Psoas muscle (tissue), 8 donors: ENCODE measurements around the gene STARD13. TPM values are rescaled to one million over a fixed set of nuclear protein-coding genes. Genes with fewer than 3 reads are reported as not detected.

Experiments
- ATAC-seq, 4 donors: fragments of 200-7000 bp; cut with Tn5 transposase; one replicate each; pipeline ENCODE4 v1.9.1; 2020; ENCODE audit warnings: moderate library complexity in 3 of 4, mild to moderate bottlenecking in 2 of 4
- DNase-seq, 2 donors: peaks; one replicate each; pipeline ENCODE4 v3.0.0-alpha.2; 2020
- H3K27ac ChIP-seq: fragments of 200-600 bp; one replicate; pipeline ENCODE4 v1.8.0; 2022
- H3K27me3 ChIP-seq, 3 donors: fragments of 200-600 bp in 1 of 3; one replicate each; pipeline versions ENCODE4 v1.6.1 to v1.8.0; 2013 to 2022; ENCODE audit warnings: low read length in 2 of 3, mild to moderate bottlenecking in 2 of 3, moderate library complexity in 1 of 3; ENCODE audit not compliant: insufficient read depth in 3 of 3
- H3K36me3 ChIP-seq, 2 donors: fragments of 200-600 bp in 1 of 2; one replicate each; pipeline versions ENCODE4 v1.6.1 to v1.8.0; 2013 to 2022; ENCODE audit warnings: low read depth in 1 of 2, mild to moderate bottlenecking in 1 of 2, moderate library complexity in 1 of 2; ENCODE audit not compliant: insufficient read depth in 1 of 2
- H3K4me1 ChIP-seq: fragments of 200-600 bp; one replicate; pipeline ENCODE4 v1.8.0; 2022
- H3K4me3 ChIP-seq: fragments of 200-600 bp; one replicate; pipeline ENCODE4 v1.8.0; 2022; ENCODE audit warnings: mild to moderate bottlenecking
- H3K9me3 ChIP-seq: fragments of 200-600 bp; one replicate; pipeline ENCODE4 v1.8.0; 2022
- WGBS, 3 donors: extraction: QIAGEN DNeasy Blood & Tissue Kit; methylation state at CpG; one replicate each; pipeline versions ENCODE4 v1.1.6 to v1.1.7; 2013; 5-methylcytosine and 5-hydroxymethylcytosine counted together
- intact Hi-C, 2 donors: fragments of 100-400 bp; cut with DNase I; formaldehyde crosslinking; loops; one replicate each; pipeline versions ENCODE4 v1.11.0 to v1.14.2; 2022
- polyA plus RNA-seq, 3 donors: library from polyadenylated mRNA; stranded (reverse); fragments of 200-250 nt; gene quantifications; one replicate each; pipeline ENCODE4 v1.2.3, GENCODE V29; 2013
- total RNA-seq, 4 donors: library from RNA; stranded (reverse); fragmentation: NEBNext Ultra II Directional in 2 of 4; extraction: Animal tissue kit (Norgen Biotek cat#: 25700) in 2 of 4; gene quantifications; one replicate each; pipeline versions ENCODE4 v1.2.1 to v1.2.4, GENCODE V29; 2021 to 2023
- TF ChIP-seq, protein P1 (sequence below): fragments of 200-600 bp; IDR thresholded peaks from one replicate; pipeline ENCODE4 v1.8.0; 2022; ENCODE audit warnings: antibody characterized with exemption
- donor health status: healthy with polysubstance abuse.
- donor health status: DM: no; HTN: no; CAD: no; lungs with moderate emphysema.
- donor health status: Bipolar disorder and iron deficiency.
- donor health status: healthy.
- donor health status: DM: yes; HTN: yes; CAD: no.
- donor health status: DM: no; HTN: no; CAD: no.
- donor health status: DM: no; HTN: no; CAD: no.
- donor health status: DM: yes; HTN: yes; CAD: no.

Gene STARD13
- total and polyA plus RNA-seq, 7 donors: 2.3 to 9.2 (median 5.6) TPM

DNA sequence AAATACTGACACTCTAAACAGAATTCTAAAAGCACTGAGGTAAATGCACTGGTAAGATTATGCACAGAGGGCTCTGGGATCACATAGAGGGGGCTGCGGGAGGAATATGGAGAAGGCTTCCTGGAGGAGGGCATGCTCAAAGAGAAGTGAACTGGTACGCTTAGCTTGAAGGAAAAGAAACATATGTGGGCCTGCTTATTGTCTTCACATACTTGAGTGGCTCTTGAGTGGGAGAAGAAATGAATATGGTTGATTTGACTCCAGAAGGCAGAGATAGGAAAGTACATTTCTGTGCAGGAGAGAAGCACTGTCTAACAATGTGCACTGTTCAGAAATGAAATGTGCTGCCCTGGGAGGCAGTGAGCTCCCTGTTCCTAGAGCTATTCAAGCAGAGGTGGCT is 178.2 kb downstream of the STARD13 start:
- intact Hi-C loops: no loop called here
- Histone ChIP-seq H3K4me3 (no peak overlapping the region), H3K27me3 (no peaks in the 10 kb centered on the region), H3K4me1 (no peaks in the 10 kb centered on the region), H3K27ac (no peak overlapping the region), H3K36me3 (peaks cover 0 to 70% of the 10 kb centered on the region in 2 donors), H3K9me3 (no peaks in the 10 kb centered on the region)
- ATAC-seq (no peak), DNase-seq (no peak)
- TF ChIP-seq, protein P1, sequence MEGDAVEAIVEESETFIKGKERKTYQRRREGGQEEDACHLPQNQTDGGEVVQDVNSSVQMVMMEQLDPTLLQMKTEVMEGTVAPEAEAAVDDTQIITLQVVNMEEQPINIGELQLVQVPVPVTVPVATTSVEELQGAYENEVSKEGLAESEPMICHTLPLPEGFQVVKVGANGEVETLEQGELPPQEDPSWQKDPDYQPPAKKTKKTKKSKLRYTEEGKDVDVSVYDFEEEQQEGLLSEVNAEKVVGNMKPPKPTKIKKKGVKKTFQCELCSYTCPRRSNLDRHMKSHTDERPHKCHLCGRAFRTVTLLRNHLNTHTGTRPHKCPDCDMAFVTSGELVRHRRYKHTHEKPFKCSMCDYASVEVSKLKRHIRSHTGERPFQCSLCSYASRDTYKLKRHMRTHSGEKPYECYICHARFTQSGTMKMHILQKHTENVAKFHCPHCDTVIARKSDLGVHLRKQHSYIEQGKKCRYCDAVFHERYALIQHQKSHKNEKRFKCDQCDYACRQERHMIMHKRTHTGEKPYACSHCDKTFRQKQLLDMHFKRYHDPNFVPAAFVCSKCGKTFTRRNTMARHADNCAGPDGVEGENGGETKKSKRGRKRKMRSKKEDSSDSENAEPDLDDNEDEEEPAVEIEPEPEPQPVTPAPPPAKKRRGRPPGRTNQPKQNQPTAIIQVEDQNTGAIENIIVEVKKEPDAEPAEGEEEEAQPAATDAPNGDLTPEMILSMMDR: no peak
- WGBS, 3 donors: 94 to 100% (median 98%) methylated on average over 2 of the region's 2 CpGs

DNA sequence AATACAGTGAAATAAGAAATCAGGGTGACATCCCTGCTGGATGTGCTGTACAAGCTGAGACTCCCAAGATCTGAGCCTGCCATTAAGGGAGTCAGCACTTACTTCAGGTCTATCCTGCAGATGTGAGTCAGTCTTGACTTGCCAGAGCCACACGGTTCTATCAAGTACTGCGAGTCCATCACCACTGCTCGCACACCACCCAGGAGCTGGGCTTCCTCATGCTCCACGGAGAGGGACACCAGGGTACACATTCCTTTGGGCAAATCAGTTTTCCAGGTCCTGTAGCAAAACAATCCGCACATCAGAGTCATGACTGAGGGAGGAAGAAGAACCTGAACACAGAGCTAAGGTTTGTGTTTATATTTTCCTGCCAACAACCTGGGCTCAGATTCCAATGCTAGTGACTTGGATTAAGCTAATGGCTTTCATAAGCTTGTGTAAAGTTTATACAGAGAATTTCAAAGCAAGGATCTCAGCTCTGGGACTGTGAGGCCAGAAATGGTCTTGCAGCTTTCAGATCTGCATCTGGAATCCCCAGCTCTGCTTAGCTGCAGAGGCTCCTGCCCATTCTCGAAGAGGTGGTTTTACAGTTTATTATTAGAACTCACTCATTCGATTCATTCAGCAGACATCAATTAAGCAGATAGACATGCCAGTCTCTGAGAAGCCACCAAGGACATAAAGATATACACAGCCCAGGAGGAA is 178.7 kb downstream of the STARD13 start:
- intact Hi-C loops: no loop called here
- TF ChIP-seq, protein P1: no peak
- Histone ChIP-seq H3K4me3 (no peak overlapping the region), H3K27ac (no peak overlapping the region), H3K4me1 (no peaks in the 10 kb centered on the region), H3K36me3 (peaks cover 0 to 66% of the 10 kb centered on the region in 2 donors), H3K27me3 (no peaks in the 10 kb centered on the region), H3K9me3 (no peaks in the 10 kb centered on the region)
- 58 to 74% (median 62%) methylated on average over 7 of the region's 7 CpGs for WGBS, 3 donors
- DNase-seq (no peak), ATAC-seq (no peak)

DNA sequence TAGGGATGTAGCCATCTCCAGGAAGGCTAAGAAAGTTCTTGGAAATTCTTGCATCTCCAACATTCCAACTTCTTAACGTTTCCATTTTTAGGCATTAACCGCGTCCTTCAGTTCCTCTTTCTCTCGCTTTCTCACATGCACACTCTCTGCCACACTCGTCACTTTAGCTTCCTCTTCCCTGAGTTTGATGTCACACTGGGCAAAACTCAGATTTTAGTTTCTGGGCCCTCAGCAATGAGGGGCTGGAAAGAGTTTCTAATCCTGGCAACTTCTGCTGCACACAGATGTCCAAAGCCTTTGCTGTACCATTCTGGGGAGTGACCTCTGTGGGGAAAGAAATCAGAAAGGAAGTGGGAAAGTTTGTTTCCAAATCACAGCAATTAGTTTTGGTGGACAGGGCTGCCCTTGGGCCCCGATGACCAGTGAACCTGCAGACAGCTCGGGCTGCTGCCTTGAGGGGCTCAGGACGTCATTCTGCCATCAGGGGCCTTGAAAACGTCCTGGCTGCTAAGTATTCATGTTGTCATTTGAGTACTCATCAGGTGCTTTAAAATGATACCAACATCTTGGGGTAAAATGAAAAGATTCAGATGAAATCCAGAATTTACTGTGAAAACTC is 180.1 kb downstream of the STARD13 start:
- ATAC-seq: peak in 1 of 4 donors; percentile 28

DNA sequence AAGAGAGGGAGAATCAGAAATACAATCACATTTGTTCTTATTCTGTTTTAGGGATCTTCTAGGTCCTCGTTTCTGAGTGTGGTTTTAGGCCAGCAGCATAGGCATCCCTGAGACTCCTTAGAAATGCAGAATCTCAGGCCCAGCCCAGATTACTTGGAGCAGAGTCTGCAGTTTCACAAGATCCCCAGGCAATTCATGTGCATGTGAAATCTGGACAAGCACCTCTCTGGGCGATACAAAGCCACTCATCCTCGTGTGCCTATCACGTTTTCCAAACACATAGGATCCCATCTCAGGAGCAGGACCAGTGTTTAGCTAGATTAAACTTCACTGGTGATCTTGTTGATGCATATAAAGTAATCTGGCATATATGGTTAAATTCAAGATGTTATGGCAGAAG is 182.1 kb downstream of the STARD13 start:
- Histone ChIP-seq H3K9me3 (peaks cover under 1% of the 10 kb centered on the region), H3K4me3 (no peak overlapping the region), H3K27me3 (no peaks in the 10 kb centered on the region), H3K4me1 (no peaks in the 10 kb centered on the region), H3K27ac (no peak overlapping the region), H3K36me3 (peaks cover 0 to 44% of the 10 kb centered on the region in 2 donors)
- TF ChIP-seq, protein P1: no peak
- intact Hi-C loops: no loop called here
- ATAC-seq (no peak), DNase-seq (no peak)
- 88 to 90% (median 90%) methylated on average over 4 of the region's 4 CpGs for WGBS, 3 donors

More for the DNA sequence above, 180.1 kb downstream of the STARD13 start:
- intact Hi-C loops: no loop called here
- peak in 1 of 2 donors; percentile 52 for DNase-seq
- no peak overlapping the region for H3K4me3 ChIP-seq
- H3K27ac ChIP-seq: no peak overlapping the region
- no peaks in the 10 kb centered on the region for H3K27me3 ChIP-seq
- 61 to 74% (median 65%) methylated on average over 9 of the region's 9 CpGs for WGBS, 3 donors
- TF ChIP-seq, protein P1: no peak
- no peaks in the 10 kb centered on the region for H3K9me3 ChIP-seq
- H3K36me3 ChIP-seq: peaks cover 0 to 60% of the 10 kb centered on the region in 2 donors
- no peaks in the 10 kb centered on the region for H3K4me1 ChIP-seq
